Hepatocyte (in vitro differentiated cells): Measurements from ENCODE around the gene SLC25A25. TPM values are rescaled to one million over a fixed set of nuclear protein-coding genes. Genes with fewer than 3 reads are reported as not detected.

Experiments used
- DNase-seq: peaks from one replicate; pipeline ENCODE4 v3.0.0-alpha.2; 2016; ENCODE audit warnings: low spot score
- H2AFZ ChIP-seq: fragments of 200-600 bp; sonication (generic); 2 replicates; pipeline ENCODE4 v1.6.0; 2016; ENCODE audit warnings: antibody characterized with exemption, mild to moderate bottlenecking
- H3K27ac ChIP-seq: fragments of 200-600 bp; sonication (generic); 2 replicates; pipeline ENCODE4 v1.5.1; 2016; ENCODE audit warnings: mild to moderate bottlenecking
- H3K27me3 ChIP-seq: fragments of 200-600 bp; sonication (generic); 2 replicates; pipeline ENCODE4 v1.6.1; 2016
- H3K36me3 ChIP-seq: fragments of 200-600 bp; sonication (generic); replicated peaks from 2 replicates; pipeline ENCODE4 v1.5.1; 2016; ENCODE audit warnings: low read depth; ENCODE audit not compliant: insufficient read depth
- H3K4me1 ChIP-seq: fragments of 200-600 bp; sonication (generic); 2 replicates; pipeline ENCODE4 v1.5.1; 2016; ENCODE audit warnings: mild to moderate bottlenecking, moderate library complexity; ENCODE audit not compliant: insufficient read depth
- H3K4me2 ChIP-seq: fragments of 200-600 bp; sonication (generic); 2 replicates; pipeline ENCODE4 v1.6.0; 2016
- H3K4me3 ChIP-seq: fragments of 200-600 bp; sonication (generic); 2 replicates; pipeline ENCODE4 v1.5.1; 2016; ENCODE audit warnings: mild to moderate bottlenecking
- H3K79me2 ChIP-seq: fragments of 200-600 bp; sonication (generic); 2 replicates; pipeline ENCODE4 v1.6.0; 2017; ENCODE audit warnings: mild to moderate bottlenecking
- H3K9me2 ChIP-seq: fragments of 200-600 bp; sonication (generic); replicated peaks from 2 replicates; pipeline ENCODE4 v1.6.0; 2017; ENCODE audit warnings: mild to moderate bottlenecking; ENCODE audit not compliant: insufficient read depth
- H3K9me3 ChIP-seq: fragments of 200-600 bp; sonication (generic); 2 replicates; pipeline ENCODE4 v1.5.1; 2016; ENCODE audit warnings: low read depth, mild to moderate bottlenecking
- H4K20me1 ChIP-seq: fragments of 200-600 bp; sonication (generic); 2 replicates; pipeline ENCODE4 v1.6.0; 2016; ENCODE audit warnings: mild to moderate bottlenecking; ENCODE audit not compliant: insufficient read depth, poor library complexity, severe bottlenecking
- EZH2 ChIP-seq: fragments of 200-600 bp; sonication (generic); IDR thresholded peaks from 2 replicates; pipeline ENCODE4 v1.6.1; 2016; ENCODE audit warnings: antibody characterized with exemption, mild to moderate bottlenecking, borderline replicate concordance
- EZH2phosphoT487 ChIP-seq: fragments of 200-600 bp; sonication (generic); IDR thresholded peaks from one replicate; pipeline ENCODE4 v1.6.1; 2018; ENCODE audit warnings: antibody characterized with exemption, mild to moderate bottlenecking, low read depth, moderate library complexity; ENCODE audit not compliant: unreplicated experiment, severe bottlenecking
- WGBS: methylation state at CpG from one replicate; pipeline ENCODE4 v1.1.6; 2016; ENCODE audit warnings: low lambda C conversion rate; ENCODE audit errors: missing lambda C conversion rate; 5-methylcytosine and 5-hydroxymethylcytosine counted together
- polyA plus RNA-seq: library from polyadenylated mRNA; unstranded; fragments of >200 nt; fragmentation: Nextera tagmentation; extraction: Ambion mirVana; gene quantifications from 2 replicates; pipeline ENCODE4 v1.2.1, GENCODE V29; 2016
- total RNA-seq: library from RNA; depleted of rRNA; stranded (reverse); fragments of >200 nt; gene quantifications from 2 replicates; pipeline ENCODE4 v1.2.3, GENCODE V29; 2014
- TF ChIP-seq, protein P1 (sequence below): fragments of 200-600 bp; sonication (generic); IDR thresholded peaks from 2 replicates; pipeline ENCODE4 v1.5.1; 2016; ENCODE audit warnings: antibody characterized with exemption, mild to moderate bottlenecking; ENCODE audit not compliant: poor library complexity

SLC25A25 gene
- total and polyA plus RNA-seq, 2 experiments from 2014 or later = 51.0 to 62.3 TPM

DNA sequence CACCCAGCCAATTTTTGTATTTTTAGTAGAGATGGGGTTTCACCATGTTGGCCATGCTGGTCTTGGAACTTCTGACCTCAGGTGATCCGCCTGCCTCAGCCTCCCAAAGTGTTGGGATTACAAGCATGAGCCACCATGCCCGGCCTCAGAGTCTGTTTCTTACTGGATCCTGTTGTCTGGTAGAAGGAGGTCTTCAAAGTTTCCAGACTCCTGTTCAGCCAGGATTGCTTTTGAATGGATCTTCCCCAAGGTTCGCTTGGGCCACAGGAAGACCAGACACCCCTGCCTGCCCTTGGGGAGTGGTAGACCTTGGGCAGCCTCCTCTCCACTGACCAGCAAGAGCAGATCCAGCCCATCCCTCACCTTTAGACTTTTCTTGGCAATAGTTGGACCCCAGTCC is 73.6 kb downstream of the SLC25A25 start:
- Histone ChIP-seq H3K9me3 (no peaks in the 10 kb centered on the region), H3K4me2 (no peak overlapping the region), H4K20me1 (no peaks in the 10 kb centered on the region), H3K4me1 (no peaks in the 10 kb centered on the region), H3K36me3 (no peaks in the 10 kb centered on the region), H3K79me2 (no peaks in the 10 kb centered on the region), H3K9me2 (no peaks in the 10 kb centered on the region), H3K27ac (no peak overlapping the region), H3K27me3 (no peaks in the 10 kb centered on the region), H3K4me3 (no peak overlapping the region), H2AFZ (no peak overlapping the region)
- WGBS = 96% methylated on average over 3 of the region's 3 CpGs
- DNase-seq = no peak
- TF ChIP-seq EZH2phosphoT487 (no peak), EZH2 (no peak)
- TF ChIP-seq, protein P1, sequence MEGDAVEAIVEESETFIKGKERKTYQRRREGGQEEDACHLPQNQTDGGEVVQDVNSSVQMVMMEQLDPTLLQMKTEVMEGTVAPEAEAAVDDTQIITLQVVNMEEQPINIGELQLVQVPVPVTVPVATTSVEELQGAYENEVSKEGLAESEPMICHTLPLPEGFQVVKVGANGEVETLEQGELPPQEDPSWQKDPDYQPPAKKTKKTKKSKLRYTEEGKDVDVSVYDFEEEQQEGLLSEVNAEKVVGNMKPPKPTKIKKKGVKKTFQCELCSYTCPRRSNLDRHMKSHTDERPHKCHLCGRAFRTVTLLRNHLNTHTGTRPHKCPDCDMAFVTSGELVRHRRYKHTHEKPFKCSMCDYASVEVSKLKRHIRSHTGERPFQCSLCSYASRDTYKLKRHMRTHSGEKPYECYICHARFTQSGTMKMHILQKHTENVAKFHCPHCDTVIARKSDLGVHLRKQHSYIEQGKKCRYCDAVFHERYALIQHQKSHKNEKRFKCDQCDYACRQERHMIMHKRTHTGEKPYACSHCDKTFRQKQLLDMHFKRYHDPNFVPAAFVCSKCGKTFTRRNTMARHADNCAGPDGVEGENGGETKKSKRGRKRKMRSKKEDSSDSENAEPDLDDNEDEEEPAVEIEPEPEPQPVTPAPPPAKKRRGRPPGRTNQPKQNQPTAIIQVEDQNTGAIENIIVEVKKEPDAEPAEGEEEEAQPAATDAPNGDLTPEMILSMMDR = no peak

DNA sequence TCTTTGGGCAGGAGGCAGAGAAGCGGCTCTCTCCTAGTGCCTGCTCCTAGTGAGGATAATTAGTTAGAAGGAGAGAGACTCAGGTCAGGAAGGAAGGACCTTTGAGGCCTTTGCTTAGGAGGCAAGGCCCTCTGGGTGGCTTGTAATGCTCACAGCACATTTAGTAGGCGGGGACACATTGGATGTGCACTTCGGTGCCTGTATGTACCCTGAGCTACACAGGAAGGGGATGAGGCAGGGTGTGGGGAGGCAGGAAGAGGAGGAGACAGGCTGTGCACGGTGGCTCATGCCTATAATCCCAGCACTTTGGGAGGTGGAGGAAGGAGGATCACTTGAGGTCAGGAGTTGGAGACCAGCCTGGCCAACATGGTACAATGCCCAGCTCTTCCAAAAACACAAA is 74.0 kb downstream of the SLC25A25 start:
- no peaks in the 10 kb centered on the region for H3K27me3 ChIP-seq
- H4K20me1 ChIP-seq = no peaks in the 10 kb centered on the region
- no peaks in the 10 kb centered on the region for H3K79me2 ChIP-seq
- H2AFZ ChIP-seq = no peak overlapping the region
- H3K27ac ChIP-seq = no peak overlapping the region
- TF ChIP-seq EZH2 (no peak), EZH2phosphoT487 (no peak)
- TF ChIP-seq, protein P1 = no peak
- H3K36me3 ChIP-seq = no peaks in the 10 kb centered on the region
- H3K4me3 ChIP-seq = no peak overlapping the region
- WGBS = 76% methylated on average over 4 of the region's 4 CpGs
- DNase-seq = no peak
- H3K4me2 ChIP-seq = no peak overlapping the region
- no peaks in the 10 kb centered on the region for H3K4me1 ChIP-seq
- H3K9me3 ChIP-seq = no peaks in the 10 kb centered on the region
- no peaks in the 10 kb centered on the region for H3K9me2 ChIP-seq

DNA sequence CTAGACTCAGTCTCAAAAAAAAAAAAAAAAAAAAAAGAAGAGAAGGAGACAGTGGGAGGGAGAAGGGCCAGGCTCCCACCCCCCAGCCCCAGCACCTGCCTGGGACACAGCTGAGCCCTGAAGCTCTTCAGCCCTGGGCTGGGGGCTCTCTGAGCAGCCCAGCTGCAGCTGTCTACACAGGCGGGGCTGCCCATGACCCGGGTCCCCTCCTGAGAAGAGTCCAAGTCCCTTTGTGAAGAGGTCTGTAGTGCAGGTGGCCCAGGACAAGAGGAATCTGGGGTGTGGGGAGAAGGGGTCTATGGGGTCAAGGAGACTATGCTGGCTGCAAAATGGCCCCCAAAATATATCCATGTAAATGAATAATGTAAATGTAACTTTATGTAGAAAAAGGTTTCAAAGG is 74.6 kb downstream of the SLC25A25 start:
- Histone ChIP-seq H3K9me3 (no peaks in the 10 kb centered on the region), H2AFZ (no peak overlapping the region), H3K79me2 (no peaks in the 10 kb centered on the region), H4K20me1 (no peaks in the 10 kb centered on the region), H3K4me3 (no peak overlapping the region), H3K4me2 (no peak overlapping the region), H3K27ac (no peak overlapping the region), H3K27me3 (no peaks in the 10 kb centered on the region), H3K36me3 (no peaks in the 10 kb centered on the region), H3K9me2 (no peaks in the 10 kb centered on the region), H3K4me1 (no peaks in the 10 kb centered on the region)
- no peak for DNase-seq
- TF ChIP-seq EZH2phosphoT487 (no peak), EZH2 (no peak)
- TF ChIP-seq, protein P1 = no peak
- WGBS = 86% methylated on average over 2 of the region's 2 CpGs
